Ascending aorta (tissue), 2 donors: ENCODE results near the gene GDPD1. TPM values are rescaled to one million over a fixed set of nuclear protein-coding genes. Genes with fewer than 3 reads are reported as not detected.
"Not testable (repeated sequence)": the region's sequence is repeated elsewhere in the genome, so short reads cannot be mapped to it uniquely, and the experiment has no call there.

Experiments
- DNase-seq, 2 donors: peaks; one replicate each; pipeline ENCODE4 v3.0.0-alpha.2; 2019; ENCODE audit warnings: low spot score in 2 of 2
- H3K27ac ChIP-seq, 2 donors: fragments of 200-600 bp; sonication (generic); one replicate each; pipeline ENCODE4 v1.5.1; 2016 to 2017; ENCODE audit warnings: mild to moderate bottlenecking in 1 of 2
- H3K27me3 ChIP-seq: fragments of 200-600 bp; sonication (generic); one replicate; pipeline ENCODE4 v1.5.1; 2017
- H3K36me3 ChIP-seq, 2 donors: fragments of 200-600 bp; sonication (generic); one replicate each; pipeline ENCODE4 v1.5.1; 2016
- H3K4me1 ChIP-seq, 2 donors: fragments of 200-600 bp; sonication (generic); one replicate each; pipeline ENCODE4 v1.5.1; 2016 to 2017; ENCODE audit warnings: mild to moderate bottlenecking in 1 of 2
- H3K4me3 ChIP-seq, 2 donors: fragments of 200-600 bp; sonication (generic); one replicate each; pipeline ENCODE4 v1.5.1; 2016 to 2017; ENCODE audit warnings: mild to moderate bottlenecking in 1 of 2
- H3K9me3 ChIP-seq, 2 donors: fragments of 200-600 bp; sonication (generic); one replicate each; pipeline ENCODE4 v1.5.1; 2016
- intact Hi-C: fragments of 100-400 bp; cut with DNase I; formaldehyde crosslinking; loops from one replicate; pipeline ENCODE4 v1.15.1; 2023
- total RNA-seq: library from RNA; depleted of rRNA; stranded (reverse); fragments of >200 nt; gene quantifications from one replicate; pipeline ENCODE4 v1.1.0, GENCODE V29; 2016
- TF ChIP-seq, protein P1 (sequence below), 3 experiments: fragments of 200-600 bp in 2 of 3; fragments of 450-650 bp in 1 of 3; sonication (generic) in 2 of 3; IDR thresholded peaks; one replicate each; pipeline ENCODE4 v1.5.1; 2016 to 2019; ENCODE audit warnings: antibody characterized with exemption in 3 of 3, mild to moderate bottlenecking in 1 of 3, moderate library complexity in 1 of 3

GDPD1 gene
- not detected for total RNA-seq

DNA sequence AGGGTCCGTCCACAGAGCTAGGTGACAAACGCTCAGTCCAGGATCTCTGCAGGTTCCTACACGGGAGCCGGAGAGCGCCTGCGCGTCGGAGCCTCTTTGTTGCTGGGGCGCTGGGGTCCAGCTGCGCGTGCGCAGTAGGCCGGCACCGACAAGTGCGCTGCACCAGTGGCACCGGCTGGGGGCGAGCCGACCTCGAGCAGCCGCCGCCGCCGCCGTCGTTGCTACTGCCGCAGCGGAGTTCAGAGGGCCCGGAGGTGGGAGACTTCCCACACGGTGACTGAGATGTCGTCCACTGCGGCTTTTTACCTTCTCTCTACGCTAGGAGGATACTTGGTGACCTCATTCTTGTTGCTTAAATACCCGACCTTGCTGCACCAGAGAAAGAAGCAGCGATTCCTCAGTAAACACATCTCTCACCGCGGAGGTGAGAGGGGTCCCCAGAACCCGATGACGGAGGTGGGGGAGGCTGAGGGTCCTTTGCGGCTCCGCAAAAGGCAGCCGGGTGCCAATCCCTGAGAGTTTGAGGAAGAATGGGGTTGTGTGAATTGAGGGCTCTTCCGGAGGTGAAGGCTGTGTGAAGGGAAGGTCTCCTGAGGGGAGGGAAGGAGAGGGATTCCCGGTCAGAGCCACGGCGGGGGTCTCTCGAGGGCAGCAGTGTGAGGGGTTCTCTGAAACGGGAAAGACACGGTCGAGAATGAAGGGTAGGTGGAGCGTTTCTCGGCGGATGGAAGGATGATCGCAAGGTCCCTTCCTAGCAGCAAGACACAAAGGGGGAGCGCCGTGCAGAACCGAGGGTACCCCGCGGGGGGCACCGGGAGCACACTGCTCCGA, at the start of gene GDPD1:
Gene GDPD1, plus strand, starts transcription at position 184 of the 831 bp plus-strand sequence. Its CDS starts 99 bp downstream, at position 283.
- Histone ChIP-seq H3K4me3 (peak within 1 kb of the TSS; percentile 78 to 84), H3K27me3 (no peaks in the 10 kb centered on the region), H3K4me1 (no peaks in the 10 kb centered on the region), H3K36me3 (no peaks in the 10 kb centered on the region), H3K9me3 (no peaks in the 10 kb centered on the region), H3K27ac (peak within 1 kb of the TSS; percentile 6 to 37)
- intact Hi-C loops: loop anchor here (10.0 kb wide), 1 partner anchor 224 kb away; no protein-coding TSS in a partner anchor
- TF ChIP-seq, protein P1, sequence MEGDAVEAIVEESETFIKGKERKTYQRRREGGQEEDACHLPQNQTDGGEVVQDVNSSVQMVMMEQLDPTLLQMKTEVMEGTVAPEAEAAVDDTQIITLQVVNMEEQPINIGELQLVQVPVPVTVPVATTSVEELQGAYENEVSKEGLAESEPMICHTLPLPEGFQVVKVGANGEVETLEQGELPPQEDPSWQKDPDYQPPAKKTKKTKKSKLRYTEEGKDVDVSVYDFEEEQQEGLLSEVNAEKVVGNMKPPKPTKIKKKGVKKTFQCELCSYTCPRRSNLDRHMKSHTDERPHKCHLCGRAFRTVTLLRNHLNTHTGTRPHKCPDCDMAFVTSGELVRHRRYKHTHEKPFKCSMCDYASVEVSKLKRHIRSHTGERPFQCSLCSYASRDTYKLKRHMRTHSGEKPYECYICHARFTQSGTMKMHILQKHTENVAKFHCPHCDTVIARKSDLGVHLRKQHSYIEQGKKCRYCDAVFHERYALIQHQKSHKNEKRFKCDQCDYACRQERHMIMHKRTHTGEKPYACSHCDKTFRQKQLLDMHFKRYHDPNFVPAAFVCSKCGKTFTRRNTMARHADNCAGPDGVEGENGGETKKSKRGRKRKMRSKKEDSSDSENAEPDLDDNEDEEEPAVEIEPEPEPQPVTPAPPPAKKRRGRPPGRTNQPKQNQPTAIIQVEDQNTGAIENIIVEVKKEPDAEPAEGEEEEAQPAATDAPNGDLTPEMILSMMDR (IDR thresholded peaks at IDR 0.05): peak; percentile 76 to 90 (median 82)
- DNase-seq: peak; percentile 63 to 97

DNA sequence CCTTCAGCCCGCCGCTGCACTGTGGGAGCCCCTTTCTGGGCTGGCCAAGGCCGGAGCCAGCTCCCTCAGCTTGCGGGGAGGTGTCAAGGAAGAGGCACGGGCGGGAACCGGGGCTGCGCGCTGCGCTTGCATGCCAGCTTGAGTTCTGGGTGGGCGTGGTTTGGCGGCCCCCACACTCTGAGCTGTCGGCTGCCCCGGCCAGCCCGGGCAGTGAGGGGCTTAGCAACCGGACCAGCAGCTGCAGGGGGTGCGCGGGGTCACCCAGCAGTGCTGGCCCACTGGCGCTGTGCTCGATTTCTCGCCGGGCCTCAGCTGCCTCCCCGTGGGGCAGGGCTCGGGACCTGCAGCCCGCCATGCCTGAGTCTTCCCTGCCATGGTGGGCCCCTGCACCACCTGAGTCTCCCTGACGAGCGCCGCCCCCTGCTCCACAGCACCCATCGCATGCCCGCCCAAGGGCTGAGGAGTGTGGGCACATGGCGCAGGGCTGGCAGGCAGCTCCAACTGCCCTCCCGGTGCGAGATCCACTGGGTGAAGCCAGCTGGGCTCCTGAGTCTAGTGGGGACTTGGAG, 47.8 kb upstream of the GDPD1 start:
- Histone ChIP-seq H3K9me3 (no peaks in the 10 kb centered on the region), H3K27ac (no peak overlapping the region), H3K36me3 (no peaks in the 10 kb centered on the region), H3K4me3 (no peak overlapping the region), H3K4me1 (no peaks in the 10 kb centered on the region), H3K27me3 (no peaks in the 10 kb centered on the region)
- TF ChIP-seq, protein P1 (IDR thresholded peaks at IDR 0.05): no peak
- DNase-seq: no peak
- intact Hi-C loops: no loop called here

DNA sequence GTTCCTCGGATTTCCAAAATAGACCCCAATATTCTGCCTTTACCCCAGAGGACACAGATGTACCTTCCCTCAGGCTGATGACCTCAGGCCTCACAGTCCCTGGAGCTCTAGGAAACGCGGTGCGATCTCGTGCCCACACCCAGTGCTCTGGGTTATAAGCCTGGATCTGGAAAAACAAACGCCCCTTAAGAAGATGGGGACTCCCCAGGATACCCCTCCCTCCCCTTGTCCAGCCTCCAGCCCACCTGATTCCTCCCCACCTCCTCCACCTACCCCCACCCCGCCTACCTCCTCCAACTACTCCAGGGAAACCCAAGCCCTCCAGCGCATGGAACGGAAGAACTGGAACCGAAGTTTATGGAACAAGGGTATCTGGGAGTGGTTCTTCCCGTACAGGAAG, 45.6 kb upstream of the GDPD1 start:
- no peaks in the 10 kb centered on the region for H3K36me3 ChIP-seq
- no peak for DNase-seq
- no peaks in the 10 kb centered on the region for H3K9me3 ChIP-seq
- no peaks in the 10 kb centered on the region for H3K27me3 ChIP-seq
- H3K4me3 ChIP-seq: no peak overlapping the region
- intact Hi-C loops: no loop called here
- TF ChIP-seq, protein P1 (IDR thresholded peaks at IDR 0.05): no peak
- no peak overlapping the region for H3K27ac ChIP-seq
- H3K4me1 ChIP-seq: no peaks in the 10 kb centered on the region

- H3K27me3 ChIP-seq: no peaks in the 10 kb centered on the region
- H3K27ac ChIP-seq: no peak overlapping the region
- no peak for DNase-seq
- H3K36me3 ChIP-seq: no peaks in the 10 kb centered on the region
- H3K4me3 ChIP-seq: no peak overlapping the region
- no peaks in the 10 kb centered on the region for H3K4me1 ChIP-seq
- intact Hi-C loops: no loop called here
- TF ChIP-seq, protein P1 (IDR thresholded peaks at IDR 0.05): no peak
- no peaks in the 10 kb centered on the region for H3K9me3 ChIP-seq
Measured at GRCh38 chr17:59175076-59175475, 45.2 kb upstream of the GDPD1 start.

- TF ChIP-seq, protein P1 (IDR thresholded peaks at IDR 0.05): no peak
- DNase-seq: no peak
- H3K4me1 ChIP-seq: no peaks in the 10 kb centered on the region
- H3K4me3 ChIP-seq: no peak overlapping the region
- no peaks in the 10 kb centered on the region for H3K9me3 ChIP-seq
- no peak overlapping the region for H3K27ac ChIP-seq
- intact Hi-C loops: no loop called here
- no peaks in the 10 kb centered on the region for H3K36me3 ChIP-seq
- no peaks in the 10 kb centered on the region for H3K27me3 ChIP-seq
Measured at GRCh38 chr17:59178266-59178985, 41.9 kb upstream of the GDPD1 start.

GRCh38 chr17:59179601-59180000, 40.7 kb upstream of the GDPD1 start:
- H3K36me3 ChIP-seq, H3K4me1 ChIP-seq, H3K4me3 ChIP-seq, H3K27ac ChIP-seq, H3K27me3 ChIP-seq, DNase-seq, intact Hi-C loops, H3K9me3 ChIP-seq: not testable (repeated sequence)
